Mammary epithelial cell (primary cell): ENCODE data around the gene WDR54.

Experiments
- EZH2 ChIP-seq: IDR thresholded peaks from 2 replicates; pipeline ENCODE4 v1.6.1; 2012; ENCODE audit warnings: low read length, inconsistent platforms, borderline replicate concordance
- TF ChIP-seq, protein P1 (sequence below), 2 donors: IDR thresholded peaks in 1 of 2; conservative IDR thresholded peaks in 1 of 2; 2 replicates each; pipeline ENCODE4 v1.5.1; 2011 to 2012; ENCODE audit warnings: inconsistent platforms in 2 of 2, low read length in 2 of 2, mild to moderate bottlenecking in 2 of 2, control low read depth in 1 of 2, low read depth in 1 of 2; ENCODE audit not compliant: insufficient read depth in 1 of 2; ENCODE audit errors: extremely low read depth in 1 of 2

GRCh38 chr2:74379851-74380789 lies 41.4 kb upstream of the WDR54 start, which contains the start of gene DCTN1:
- TF ChIP-seq, protein P1, sequence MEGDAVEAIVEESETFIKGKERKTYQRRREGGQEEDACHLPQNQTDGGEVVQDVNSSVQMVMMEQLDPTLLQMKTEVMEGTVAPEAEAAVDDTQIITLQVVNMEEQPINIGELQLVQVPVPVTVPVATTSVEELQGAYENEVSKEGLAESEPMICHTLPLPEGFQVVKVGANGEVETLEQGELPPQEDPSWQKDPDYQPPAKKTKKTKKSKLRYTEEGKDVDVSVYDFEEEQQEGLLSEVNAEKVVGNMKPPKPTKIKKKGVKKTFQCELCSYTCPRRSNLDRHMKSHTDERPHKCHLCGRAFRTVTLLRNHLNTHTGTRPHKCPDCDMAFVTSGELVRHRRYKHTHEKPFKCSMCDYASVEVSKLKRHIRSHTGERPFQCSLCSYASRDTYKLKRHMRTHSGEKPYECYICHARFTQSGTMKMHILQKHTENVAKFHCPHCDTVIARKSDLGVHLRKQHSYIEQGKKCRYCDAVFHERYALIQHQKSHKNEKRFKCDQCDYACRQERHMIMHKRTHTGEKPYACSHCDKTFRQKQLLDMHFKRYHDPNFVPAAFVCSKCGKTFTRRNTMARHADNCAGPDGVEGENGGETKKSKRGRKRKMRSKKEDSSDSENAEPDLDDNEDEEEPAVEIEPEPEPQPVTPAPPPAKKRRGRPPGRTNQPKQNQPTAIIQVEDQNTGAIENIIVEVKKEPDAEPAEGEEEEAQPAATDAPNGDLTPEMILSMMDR (conservative IDR thresholded peaks at IDR 0.05 in 1 of 2, IDR thresholded peaks at IDR 0.05 in 1 of 2; ENCODE audit: extremely low read depth in 1 of 2, insufficient read depth in 1 of 2, low read depth in 1 of 2, low read length in 2 of 2) = no peak
- no peak for TF ChIP-seq EZH2
